GM23338 (cell line): Measurements from ENCODE around the gene LCE1B.

Source experiments
- CTCF ChIP-seq, 2 experiments: fragments of 200-600 bp in 1 of 2; sonication (generic) in 1 of 2; conservative IDR thresholded peaks; 2 replicates each; pipeline versions ENCODE4 v1.5.1 to v1.6.1; 2016 to 2017; ENCODE audit warnings: antibody characterized with exemption in 2 of 2, low read depth in 2 of 2, mild to moderate bottlenecking in 2 of 2, moderate library complexity in 1 of 2
- EZH2 ChIP-seq: fragments of 200-600 bp; sonication (generic); IDR thresholded peaks from one replicate; pipeline ENCODE4 v1.8.0; 2017; ENCODE audit warnings: antibody characterized with exemption, mild to moderate bottlenecking, low read depth; ENCODE audit not compliant: unreplicated experiment

GRCh38 chr1:152861374-152861773, 49.6 kb downstream of the LCE1B start:
- TF ChIP-seq CTCF (conservative IDR thresholded peaks at IDR 0.05; ENCODE audit: low read depth in 2 of 2) (no peak), EZH2 (no peak)
